Prostate gland (tissue), 2 donors: ENCODE results near the gene RBM18. TPM values are rescaled to one million over a fixed set of nuclear protein-coding genes. Genes with fewer than 3 reads are reported as not detected.

Experiments
- DNase-seq: peaks from one replicate; pipeline ENCODE4 v3.0.0-alpha.2; 2019; ENCODE audit warnings: low spot score
- H3K27ac ChIP-seq, 2 donors: fragments of 200-600 bp; sonication (generic); 2 replicates each; pipeline ENCODE4 v1.5.1; 2017 to 2019
- H3K27me3 ChIP-seq: fragments of 200-600 bp; sonication (generic); replicated peaks from 2 replicates; pipeline ENCODE4 v1.5.1; 2019; ENCODE audit not compliant: insufficient read depth
- H3K36me3 ChIP-seq, 2 donors: fragments of 200-600 bp; sonication (generic); 1 replicate in 1 of 2; 2 replicates in 1 of 2; pipeline versions ENCODE4 v1.5.1 to v1.8.1; 2017 to 2019
- H3K4me1 ChIP-seq: fragments of 200-600 bp; sonication (generic); replicated peaks from 2 replicates; pipeline ENCODE4 v1.5.1; 2019
- H3K4me3 ChIP-seq, 2 donors: fragments of 200-600 bp; sonication (generic); 2 replicates each; pipeline ENCODE4 v1.5.1; 2017 to 2019
- H3K9me3 ChIP-seq: fragments of 200-600 bp; sonication (generic); 2 replicates; pipeline ENCODE4 v1.5.1; 2017
- CTCF ChIP-seq, 4 experiments: fragments of 200-600 bp in 2 of 4; fragments of 450-650 bp in 2 of 4; sonication (generic) in 2 of 4; IDR thresholded peaks; 1 replicate in 3 of 4; 2 replicates in 1 of 4; pipeline ENCODE4 v1.5.1; 2016 to 2019; ENCODE audit warnings: antibody characterized with exemption in 4 of 4, mild to moderate bottlenecking in 2 of 4, moderate library complexity in 2 of 4
- POLR2A ChIP-seq: fragments of 450-650 bp; IDR thresholded peaks from one replicate; pipeline ENCODE4 v1.6.1; 2016; ENCODE audit warnings: antibody characterized with exemption, mild to moderate bottlenecking
- POLR2AphosphoS5 ChIP-seq: sonication (generic); formaldehyde crosslinking; IDR thresholded peaks from one replicate; pipeline ENCODE4 v1.6.1; 2017; ENCODE audit warnings: antibody characterized with exemption
- WGBS: methylation state at CpG from one replicate; pipeline ENCODE4 v1.1.5; 2018; 5-methylcytosine and 5-hydroxymethylcytosine counted together
- intact Hi-C: fragments of 100-400 bp; cut with DNase I; formaldehyde crosslinking; loops from one replicate; pipeline ENCODE4 v1.14.2; 2022
- total RNA-seq, 2 donors: library from RNA; depleted of rRNA; stranded (reverse); fragments of >200 nt; gene quantifications; one replicate each; pipeline ENCODE4 v1.1.0, GENCODE V29; 2016

RBM18 gene
- total RNA-seq, 2 donors from 2014 or later: 8.8 to 20.3 TPM

GRCh38 chr9:122307061-122307460 lies 42.4 kb upstream of the RBM18 start:
- no peak for DNase-seq
- intact Hi-C loops: no loop called here
- WGBS: 71% methylated on average over 5 of the region's 5 CpGs

GRCh38 chr9:122302237-122303093 lies 37.8 kb upstream of the RBM18 start:
- Histone ChIP-seq H3K9me3 (no peaks in the 10 kb centered on the region), H3K27ac (no peak overlapping the region), H3K4me3 (no peak overlapping the region), H3K4me1 (no peaks in the 10 kb centered on the region), H3K27me3 (no peaks in the 10 kb centered on the region), H3K36me3 (no peaks in the 10 kb centered on the region)
- TF ChIP-seq POLR2A: no peak
- no peak for TF ChIP-seq CTCF (IDR thresholded peaks at IDR 0.05)
- no peak for TF ChIP-seq POLR2AphosphoS5
- intact Hi-C loops: no loop called here
- DNase-seq: no peak
- WGBS: 94% methylated on average over 5 of the region's 5 CpGs

More at GRCh38 chr9:122307061-122307460, 42.4 kb upstream of the RBM18 start:
- Histone ChIP-seq H3K4me1 (no peaks in the 10 kb centered on the region), H3K4me3 (no peak overlapping the region), H3K36me3 (no peaks in the 10 kb centered on the region), H3K9me3 (no peaks in the 10 kb centered on the region), H3K27me3 (no peaks in the 10 kb centered on the region), H3K27ac (no peak overlapping the region)
- no peak for TF ChIP-seq POLR2A
- no peak for TF ChIP-seq CTCF (IDR thresholded peaks at IDR 0.05)
- TF ChIP-seq POLR2AphosphoS5: no peak

- no peak for DNase-seq
- Histone ChIP-seq H3K36me3 (no peaks in the 10 kb centered on the region), H3K9me3 (no peaks in the 10 kb centered on the region), H3K4me3 (no peak overlapping the region), H3K4me1 (no peaks in the 10 kb centered on the region), H3K27me3 (no peaks in the 10 kb centered on the region), H3K27ac (no peak overlapping the region)
- TF ChIP-seq POLR2A: no peak
- no peak for TF ChIP-seq POLR2AphosphoS5
- no peak for TF ChIP-seq CTCF (IDR thresholded peaks at IDR 0.05)
- intact Hi-C loops: no loop called here
- 86% methylated on average over 3 of the region's 3 CpGs for WGBS
Observed at GRCh38 chr9:122297512-122297911, 32.9 kb upstream of the RBM18 start.

- no peak for TF ChIP-seq POLR2AphosphoS5
- no peak for TF ChIP-seq POLR2A
- TF ChIP-seq CTCF (IDR thresholded peaks at IDR 0.05): no peak
- WGBS: 48% methylated on average over 4 of the region's 4 CpGs
- Histone ChIP-seq H3K9me3 (no peaks in the 10 kb centered on the region), H3K4me3 (no peak overlapping the region), H3K27ac (no peak overlapping the region), H3K36me3 (no peaks in the 10 kb centered on the region), H3K4me1 (no peaks in the 10 kb centered on the region), H3K27me3 (no peaks in the 10 kb centered on the region)
- intact Hi-C loops: no loop called here
- DNase-seq: no peak
Observed at GRCh38 chr9:122294531-122294930, 29.9 kb upstream of the RBM18 start.

GRCh38 chr9:122291458-122291857 lies 26.8 kb upstream of the RBM18 start:
- DNase-seq: no peak
- Histone ChIP-seq H3K4me1 (no peaks in the 10 kb centered on the region), H3K27ac (no peak overlapping the region), H3K4me3 (no peak overlapping the region), H3K36me3 (no peaks in the 10 kb centered on the region), H3K27me3 (no peaks in the 10 kb centered on the region), H3K9me3 (no peaks in the 10 kb centered on the region)
- intact Hi-C loops: no loop called here
- TF ChIP-seq POLR2AphosphoS5 (no peak), CTCF (IDR thresholded peaks at IDR 0.05) (no peak), POLR2A (no peak)
- 85% methylated on average over 3 of the region's 3 CpGs for WGBS
